Breast epithelium (tissue), 4 donors: ENCODE results near the gene WDR70. TPM values are rescaled to one million over a fixed set of nuclear protein-coding genes. Genes with fewer than 3 reads are reported as not detected.
A peak's percentile ranks its signal among the peaks of the same experiment; 100 is the strongest.

Experiments used
- DNase-seq, 2 donors: peaks; one replicate each; pipeline ENCODE4 v3.0.0-alpha.2; 2019; ENCODE audit warnings: low spot score in 2 of 2
- H3K27ac ChIP-seq, 2 donors: fragments of 200-600 bp; sonication (generic) in 1 of 2; one replicate each; pipeline ENCODE4 v1.5.1; 2016 to 2019; ENCODE audit warnings: mild to moderate bottlenecking in 1 of 2
- H3K27me3 ChIP-seq, 2 donors: fragments of 200-600 bp; sonication (generic) in 1 of 2; one replicate each; pipeline versions ENCODE4 v1.5.1 to v1.6.0; 2017 to 2019; ENCODE audit warnings: control low read depth in 1 of 2, mild to moderate bottlenecking in 1 of 2
- H3K36me3 ChIP-seq: fragments of 200-600 bp; one replicate; pipeline ENCODE4 v1.5.1; 2019
- H3K4me1 ChIP-seq, 2 donors: fragments of 200-600 bp; sonication (generic); one replicate each; pipeline ENCODE4 v1.5.1; 2016 to 2019; ENCODE audit warnings: control low read depth in 1 of 2
- H3K4me3 ChIP-seq, 3 donors: fragments of 200-600 bp; sonication (generic); 1 replicate in 2 of 3; 2 replicates in 1 of 3; pipeline ENCODE4 v1.5.1; 2016 to 2019; ENCODE audit warnings: mild to moderate bottlenecking in 3 of 3, moderate library complexity in 2 of 3
- H3K9me3 ChIP-seq, 2 donors: fragments of 200-600 bp; sonication (generic) in 1 of 2; one replicate each; pipeline ENCODE4 v1.5.1; 2016 to 2019; ENCODE audit warnings: control low read depth in 1 of 2
- POLR2A ChIP-seq: fragments of 450-650 bp; IDR thresholded peaks from one replicate; pipeline ENCODE4 v1.6.1; 2016; ENCODE audit warnings: antibody characterized with exemption, mild to moderate bottlenecking, moderate library complexity
- POLR2AphosphoS5 ChIP-seq, 3 donors: sonication (generic); formaldehyde crosslinking; IDR thresholded peaks; one replicate each; pipeline ENCODE4 v1.6.1; 2017; ENCODE audit warnings: antibody characterized with exemption in 3 of 3
- intact Hi-C: fragments of 100-400 bp; cut with DNase I; formaldehyde crosslinking; loops from one replicate; pipeline ENCODE4 v1.15.1; 2023; ENCODE audit warnings: low total_unique reads
- total RNA-seq, 3 donors: library from RNA; depleted of rRNA; stranded (reverse); fragments of >200 nt; gene quantifications; one replicate each; pipeline ENCODE4 v1.1.0, GENCODE V29; 2016
- TF ChIP-seq, protein P1 (sequence below), 3 donors: fragments of 450-650 bp; IDR thresholded peaks; one replicate each; pipeline ENCODE4 v1.5.1; 2016 to 2017; ENCODE audit warnings: antibody characterized with exemption in 3 of 3, mild to moderate bottlenecking in 3 of 3, moderate library complexity in 3 of 3

WDR70 gene
- total RNA-seq, 3 donors from 2014 or later, result 29.6 to 40.2 (median 37.0) TPM

DNA sequence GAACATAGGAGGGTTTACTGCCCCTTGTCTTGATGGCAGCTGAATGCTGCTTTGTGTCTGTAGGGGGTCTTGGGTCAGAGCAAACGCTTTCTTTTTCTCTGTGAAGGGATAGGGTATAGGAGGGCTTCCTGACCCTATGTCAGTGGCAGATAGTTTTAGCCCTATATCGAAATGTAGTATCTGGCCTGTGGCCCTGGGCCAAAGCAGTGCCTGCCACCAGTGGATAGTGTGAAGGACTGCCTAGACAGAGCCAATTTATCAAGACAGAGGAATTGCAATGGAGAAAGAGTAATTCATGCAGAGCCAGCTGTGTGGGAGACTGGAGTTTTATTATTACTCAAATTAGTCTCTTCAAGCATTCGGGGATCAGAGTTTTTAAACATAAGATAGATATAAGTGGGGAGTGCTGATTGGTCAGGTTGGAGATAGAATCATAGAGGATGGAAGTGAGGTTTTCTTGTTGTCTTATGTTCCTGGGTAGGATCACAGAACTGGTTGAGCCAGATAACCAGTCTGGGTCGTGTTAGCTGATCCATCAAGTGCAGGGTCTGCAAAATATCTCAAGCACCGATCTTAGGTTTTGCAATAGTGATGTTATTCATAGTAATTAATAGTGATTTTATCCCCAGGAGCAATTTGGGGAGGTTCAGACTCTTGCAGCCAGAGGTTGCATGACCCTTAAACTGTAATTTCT, 282.3 kb downstream of the WDR70 start:
- H3K4me1 ChIP-seq, result no peaks in the 10 kb centered on the region
- TF ChIP-seq POLR2AphosphoS5 (IDR thresholded peaks at IDR 0.05) (no peak), POLR2A (no peak)
- H3K4me3 ChIP-seq, result no peak overlapping the region
- no peak for DNase-seq
- H3K36me3 ChIP-seq, result no peaks in the 10 kb centered on the region
- H3K27me3 ChIP-seq, result no peaks in the 10 kb centered on the region
- no peaks in the 10 kb centered on the region for H3K9me3 ChIP-seq
- H3K27ac ChIP-seq, result no peak overlapping the region
- intact Hi-C loops, result no loop called here

- Histone ChIP-seq H3K4me1 (no peaks in the 10 kb centered on the region), H3K27ac (no peak overlapping the region), H3K27me3 (no peaks in the 10 kb centered on the region), H3K9me3 (no peaks in the 10 kb centered on the region), H3K4me3 (no peak overlapping the region), H3K36me3 (no peaks in the 10 kb centered on the region)
- DNase-seq, result no peak
- TF ChIP-seq, protein P1, sequence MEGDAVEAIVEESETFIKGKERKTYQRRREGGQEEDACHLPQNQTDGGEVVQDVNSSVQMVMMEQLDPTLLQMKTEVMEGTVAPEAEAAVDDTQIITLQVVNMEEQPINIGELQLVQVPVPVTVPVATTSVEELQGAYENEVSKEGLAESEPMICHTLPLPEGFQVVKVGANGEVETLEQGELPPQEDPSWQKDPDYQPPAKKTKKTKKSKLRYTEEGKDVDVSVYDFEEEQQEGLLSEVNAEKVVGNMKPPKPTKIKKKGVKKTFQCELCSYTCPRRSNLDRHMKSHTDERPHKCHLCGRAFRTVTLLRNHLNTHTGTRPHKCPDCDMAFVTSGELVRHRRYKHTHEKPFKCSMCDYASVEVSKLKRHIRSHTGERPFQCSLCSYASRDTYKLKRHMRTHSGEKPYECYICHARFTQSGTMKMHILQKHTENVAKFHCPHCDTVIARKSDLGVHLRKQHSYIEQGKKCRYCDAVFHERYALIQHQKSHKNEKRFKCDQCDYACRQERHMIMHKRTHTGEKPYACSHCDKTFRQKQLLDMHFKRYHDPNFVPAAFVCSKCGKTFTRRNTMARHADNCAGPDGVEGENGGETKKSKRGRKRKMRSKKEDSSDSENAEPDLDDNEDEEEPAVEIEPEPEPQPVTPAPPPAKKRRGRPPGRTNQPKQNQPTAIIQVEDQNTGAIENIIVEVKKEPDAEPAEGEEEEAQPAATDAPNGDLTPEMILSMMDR (IDR thresholded peaks at IDR 0.05), result no peak
- TF ChIP-seq POLR2A (no peak), POLR2AphosphoS5 (IDR thresholded peaks at IDR 0.05) (no peak)
- intact Hi-C loops, result no loop called here
These were observed 282.8 kb downstream of the WDR70 start for GRCh38 chr5:37661951-37662350.

DNA sequence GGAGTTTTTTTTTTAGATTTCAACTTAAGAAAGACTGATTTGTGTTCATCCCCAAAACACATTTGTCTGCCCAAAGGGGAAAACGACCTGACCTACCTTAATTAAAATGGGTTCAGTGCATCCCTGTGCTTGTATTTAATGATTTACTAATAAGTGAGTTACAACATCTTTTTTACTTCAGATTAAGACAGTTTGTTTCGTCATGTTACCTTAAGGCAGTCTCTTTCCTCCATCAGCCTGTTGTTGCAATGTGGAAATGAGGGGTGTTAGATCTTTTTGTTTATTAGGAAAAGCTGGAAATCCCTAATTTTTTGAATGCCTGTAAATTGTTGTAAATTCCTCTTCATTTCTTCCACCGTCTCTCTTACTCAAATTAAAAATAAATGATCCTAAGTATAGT, 283.2 kb downstream of the WDR70 start:
- H3K27me3 ChIP-seq, result no peaks in the 10 kb centered on the region
- H3K27ac ChIP-seq, result no peak overlapping the region
- intact Hi-C loops, result no loop called here
- no peaks in the 10 kb centered on the region for H3K9me3 ChIP-seq
- TF ChIP-seq, protein P1 (IDR thresholded peaks at IDR 0.05), result no peak
- TF ChIP-seq POLR2A (no peak), POLR2AphosphoS5 (IDR thresholded peaks at IDR 0.05) (no peak)
- no peak for DNase-seq
- no peak overlapping the region for H3K4me3 ChIP-seq
- H3K36me3 ChIP-seq, result no peaks in the 10 kb centered on the region
- H3K4me1 ChIP-seq, result no peaks in the 10 kb centered on the region

GRCh38 chr5:37662789-37663485, 283.8 kb downstream of the WDR70 start:
- no peaks in the 10 kb centered on the region for H3K27me3 ChIP-seq
- TF ChIP-seq, protein P1 (IDR thresholded peaks at IDR 0.05), result no peak
- no peak for TF ChIP-seq POLR2A
- no peak for TF ChIP-seq POLR2AphosphoS5 (IDR thresholded peaks at IDR 0.05)

DNA sequence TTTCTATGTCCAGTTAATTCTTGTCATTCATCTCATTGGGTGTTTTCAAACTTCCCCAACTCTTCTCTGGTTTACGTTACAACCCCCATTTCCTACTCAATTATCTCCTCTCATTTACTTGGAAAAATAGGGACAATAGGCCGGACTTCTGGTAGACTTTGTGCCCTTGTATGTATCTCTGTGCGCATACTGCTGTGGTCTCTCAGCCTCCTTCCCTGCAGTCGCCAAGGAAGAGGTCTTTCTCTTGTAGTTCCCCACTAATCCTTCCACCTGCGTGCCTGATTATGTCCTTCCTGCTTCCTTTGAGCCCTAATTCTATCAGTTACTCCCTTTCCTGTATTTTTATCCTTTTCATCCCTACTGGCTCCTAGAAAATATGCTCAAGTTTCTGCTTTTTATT, 284.4 kb downstream of the WDR70 start:
- H3K4me1 ChIP-seq, result no peaks in the 10 kb centered on the region
- DNase-seq, result no peak
- H3K9me3 ChIP-seq, result no peaks in the 10 kb centered on the region
- H3K36me3 ChIP-seq, result no peaks in the 10 kb centered on the region
- intact Hi-C loops, result no loop called here
- no peaks in the 10 kb centered on the region for H3K27me3 ChIP-seq
- TF ChIP-seq POLR2A (no peak), POLR2AphosphoS5 (IDR thresholded peaks at IDR 0.05) (no peak)
- TF ChIP-seq, protein P1 (IDR thresholded peaks at IDR 0.05), result no peak
- peak overlapping the region; percentile 12 to 43 for H3K27ac ChIP-seq
- no peak overlapping the region for H3K4me3 ChIP-seq

More at GRCh38 chr5:37662789-37663485, 283.8 kb downstream of the WDR70 start:
- Histone ChIP-seq H3K36me3 (no peaks in the 10 kb centered on the region), H3K9me3 (no peaks in the 10 kb centered on the region), H3K4me3 (no peak overlapping the region), H3K4me1 (no peaks in the 10 kb centered on the region), H3K27ac (peak overlapping the region; percentile 12 to 43)
- DNase-seq, result no peak
- intact Hi-C loops, result no loop called here
